GM10847 (cell line): ENCODE results near the gene ESRRG.

ENCODE experiments used
- POLR2A ChIP-seq: IDR thresholded peaks from 2 replicates; pipeline ENCODE4 v1.6.1; 2011; ENCODE audit not compliant: insufficient read length; ENCODE audit errors: extremely low read depth

The ESRRG gene

DNA sequence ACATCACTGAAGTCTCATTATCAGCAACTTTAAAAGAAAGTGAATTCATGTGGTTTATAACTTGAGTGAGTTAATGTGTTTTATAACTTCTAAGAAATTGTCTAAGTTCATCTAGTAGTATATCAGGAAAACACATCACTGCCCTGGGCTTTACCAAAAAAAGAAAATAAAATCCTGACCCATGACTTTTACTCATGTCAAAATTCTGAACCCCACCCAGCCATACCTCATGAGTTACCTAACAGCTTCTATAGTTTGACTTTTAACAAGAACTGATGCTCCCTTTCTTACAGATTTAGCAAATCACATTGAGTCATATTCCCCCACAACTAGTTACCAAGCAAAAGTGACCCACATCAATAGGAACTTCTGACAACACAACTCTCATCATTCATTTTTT lies 57.4 kb downstream of the ESRRG start:
- TF ChIP-seq POLR2A = no peak

DNA sequence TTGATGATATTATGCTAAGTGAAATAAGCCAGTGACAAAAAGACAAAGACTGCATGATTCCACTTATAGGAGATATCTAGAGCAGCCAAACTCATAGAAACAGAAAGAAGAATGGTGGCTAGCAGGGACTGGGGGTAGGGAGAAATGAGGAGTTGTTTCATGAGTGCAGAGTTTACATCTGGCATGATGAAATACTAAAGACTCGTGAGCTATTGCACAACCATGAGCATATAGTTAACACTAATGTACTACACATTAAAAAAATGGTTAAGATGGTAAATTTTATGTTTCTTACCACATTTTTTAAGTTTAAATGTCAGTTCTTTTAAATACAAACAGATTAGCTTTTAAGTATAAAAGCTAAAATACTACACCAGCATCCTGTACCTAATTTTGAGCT lies 57.8 kb downstream of the ESRRG start:
- TF ChIP-seq POLR2A = no peak

DNA sequence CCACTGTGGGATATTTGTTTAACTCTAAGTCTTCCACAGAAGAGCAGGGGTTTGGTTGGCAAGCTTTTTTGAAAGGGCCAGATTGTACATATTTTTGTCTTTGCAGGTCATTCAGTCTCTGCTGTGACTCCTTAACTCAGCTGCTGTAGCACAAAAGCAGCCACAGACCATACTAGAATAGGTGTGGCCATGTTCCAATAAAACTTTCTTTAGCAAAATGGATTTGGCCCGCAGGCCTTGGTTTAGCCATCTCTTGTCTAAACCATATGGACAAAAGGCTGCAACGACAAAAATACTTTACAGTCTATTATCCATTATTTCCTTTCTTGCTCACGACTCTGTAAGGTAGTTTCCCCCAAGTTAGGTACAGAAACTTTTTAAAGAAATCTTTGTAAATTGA lies 60.5 kb downstream of the ESRRG start:
- no peak for TF ChIP-seq POLR2A

DNA sequence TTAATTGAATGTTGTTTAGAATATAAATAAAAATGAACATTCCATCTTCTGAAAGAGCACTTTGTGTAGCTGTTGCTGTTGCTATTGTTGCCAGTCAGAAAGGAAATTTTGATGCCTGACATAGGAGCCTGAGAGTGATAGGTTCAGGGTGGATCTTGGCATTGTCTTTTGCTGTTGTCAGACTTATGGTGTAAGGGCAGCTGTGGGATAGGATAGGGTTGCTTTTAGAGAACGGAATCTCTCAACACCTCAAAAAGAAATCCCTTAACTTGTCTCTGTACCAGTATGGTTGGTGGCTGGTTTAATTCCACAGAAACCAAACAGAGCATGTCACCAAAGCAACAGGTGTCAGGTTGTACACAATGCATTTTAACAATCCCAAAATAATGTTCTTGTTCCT lies 62.7 kb downstream of the ESRRG start:
- TF ChIP-seq POLR2A = no peak

DNA sequence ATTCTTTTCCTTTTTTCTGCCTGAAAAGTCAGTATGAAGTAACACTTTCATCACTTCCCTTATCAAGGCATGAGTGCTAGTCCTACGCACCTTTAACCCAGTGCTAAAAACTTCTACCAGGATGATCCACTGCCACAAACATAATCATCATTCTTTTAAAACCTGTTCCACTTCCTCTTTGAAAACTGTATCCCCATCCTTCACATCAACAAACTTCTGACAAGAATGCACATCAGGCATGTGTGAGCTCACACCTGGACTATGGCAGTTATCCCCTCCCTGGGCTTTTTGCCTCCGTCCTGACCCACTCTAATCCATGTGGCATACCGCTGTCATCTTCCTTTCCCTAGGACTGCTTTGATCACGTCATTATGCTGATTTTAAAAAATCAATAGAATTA lies 70.2 kb downstream of the ESRRG start:
- TF ChIP-seq POLR2A = no peak

DNA sequence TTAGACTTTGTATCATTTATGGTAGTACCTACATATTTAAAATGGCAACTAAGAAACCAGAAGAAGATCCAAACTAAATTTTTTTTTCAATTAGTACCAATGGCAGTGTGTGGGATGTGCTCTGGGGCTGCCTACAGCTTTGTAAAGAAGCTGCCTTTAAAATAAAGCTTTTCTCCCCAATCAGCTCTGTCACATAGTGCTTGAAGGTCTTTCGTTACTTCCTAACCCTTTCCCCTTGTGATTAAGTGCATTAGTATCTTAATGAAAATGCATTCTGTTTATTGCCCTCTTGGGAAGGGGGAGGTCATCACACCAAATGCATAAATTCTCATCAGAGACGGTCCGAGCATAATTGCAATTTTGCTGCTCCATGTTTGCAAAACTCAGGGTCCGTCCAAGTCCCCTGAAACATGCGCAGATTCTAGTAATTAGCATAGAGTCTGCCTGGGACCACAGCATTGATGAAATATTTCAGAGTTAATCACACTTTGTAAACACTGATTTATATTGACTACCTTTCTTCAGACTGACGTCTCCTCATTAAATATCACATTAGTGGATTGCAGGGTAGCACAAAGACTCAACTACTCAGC lies 71.3 kb downstream of the ESRRG start:
- TF ChIP-seq POLR2A = no peak

GRCh38 chr1:216643176-216643575 lies 80.1 kb downstream of the ESRRG start:
- TF ChIP-seq POLR2A = no peak

GRCh38 chr1:216641669-216642460 lies 81.4 kb downstream of the ESRRG start:
- no peak for TF ChIP-seq POLR2A

- no peak for TF ChIP-seq POLR2A
Measured at GRCh38 chr1:216640100-216640499, 83.1 kb downstream of the ESRRG start.

DNA sequence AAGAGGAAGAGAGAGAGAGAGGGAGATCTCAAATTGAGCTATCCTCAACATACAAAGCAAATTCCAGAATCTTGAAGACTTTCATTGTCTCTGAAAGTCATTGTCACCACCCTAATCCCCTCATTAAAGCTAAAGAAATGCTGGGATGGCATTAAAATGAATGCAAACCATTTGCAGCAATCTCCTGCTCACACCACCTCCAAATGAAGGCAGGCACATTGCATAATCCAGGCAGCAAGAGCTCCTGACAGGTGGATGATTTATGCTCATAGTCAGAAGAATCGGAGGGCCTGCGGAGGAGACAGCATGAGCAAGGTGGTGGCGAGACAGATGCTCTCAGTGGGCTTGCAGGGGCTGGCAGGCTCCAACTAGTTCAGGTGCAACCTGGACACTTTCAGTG lies 90.2 kb downstream of the ESRRG start:
- no peak for TF ChIP-seq POLR2A

DNA sequence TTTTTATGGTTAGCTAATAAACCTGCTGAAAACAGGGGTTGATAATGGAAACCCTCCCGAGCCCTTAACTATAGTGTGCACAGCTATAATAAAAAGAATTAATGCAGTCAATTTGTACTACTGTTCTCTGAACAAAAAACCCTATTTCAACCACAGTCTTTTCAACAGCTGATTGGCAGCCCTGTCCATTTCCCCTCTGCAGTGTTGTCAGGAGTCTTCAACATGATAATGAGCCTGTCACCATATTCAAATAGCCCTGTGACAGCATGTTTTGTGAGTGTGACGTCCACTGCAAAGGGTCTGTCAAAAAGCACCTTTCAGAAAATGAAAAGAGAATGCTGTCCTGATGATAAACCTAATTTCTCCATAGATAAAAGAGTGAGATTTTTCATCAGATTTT lies 92.7 kb downstream of the ESRRG start:
- no peak for TF ChIP-seq POLR2A

DNA sequence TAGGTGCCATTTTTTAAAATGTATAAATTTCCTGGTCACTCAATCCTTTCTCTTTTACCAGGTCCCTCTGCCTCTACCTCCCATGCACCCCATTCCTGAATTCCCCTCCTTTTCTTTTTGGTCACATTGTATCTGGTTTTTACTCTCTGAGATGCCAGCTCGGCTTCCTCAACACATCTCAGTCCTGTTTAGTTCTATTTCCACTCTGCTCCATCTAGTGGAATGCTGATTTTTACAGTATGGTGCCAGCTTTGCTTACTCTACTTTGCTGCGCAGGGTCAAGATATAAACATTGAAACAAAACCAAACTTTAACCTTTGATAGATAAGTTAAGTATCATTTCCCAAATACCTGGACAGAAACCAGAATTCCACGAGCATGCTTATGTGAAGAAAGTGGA lies 96.0 kb downstream of the ESRRG start:
- no peak for TF ChIP-seq POLR2A

DNA sequence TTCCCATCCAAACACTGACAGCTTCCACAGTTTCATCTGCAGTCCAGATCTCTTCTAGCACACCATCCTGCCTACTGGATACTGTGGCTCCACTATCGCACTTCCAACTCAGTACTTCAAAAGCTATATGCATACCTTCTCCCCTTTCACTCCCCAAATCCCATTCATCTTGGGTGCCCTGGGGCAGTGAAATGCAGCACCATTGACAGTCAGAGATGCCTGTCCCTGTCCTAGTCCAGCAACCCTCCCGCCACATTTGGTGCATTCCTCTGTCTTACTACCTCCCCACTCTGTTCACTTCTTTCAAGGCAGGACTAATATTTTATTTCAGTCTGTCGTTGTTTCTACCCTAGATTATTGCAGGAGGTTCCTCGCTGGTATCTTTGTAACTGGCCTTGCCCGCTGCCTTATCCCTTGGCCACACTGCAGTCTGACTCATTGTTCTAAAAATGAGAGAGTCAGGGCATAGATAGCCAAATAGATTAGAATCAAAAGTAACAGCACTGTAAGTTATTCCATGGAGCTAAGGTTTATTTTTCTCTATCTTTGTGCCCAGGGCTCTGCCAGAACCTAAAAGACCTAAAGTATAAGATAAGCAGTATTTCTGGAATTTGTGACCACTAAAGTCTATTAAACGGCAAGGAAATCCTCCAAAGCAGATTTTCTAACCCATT lies 96.7 kb downstream of the ESRRG start:
- TF ChIP-seq POLR2A = no peak

DNA sequence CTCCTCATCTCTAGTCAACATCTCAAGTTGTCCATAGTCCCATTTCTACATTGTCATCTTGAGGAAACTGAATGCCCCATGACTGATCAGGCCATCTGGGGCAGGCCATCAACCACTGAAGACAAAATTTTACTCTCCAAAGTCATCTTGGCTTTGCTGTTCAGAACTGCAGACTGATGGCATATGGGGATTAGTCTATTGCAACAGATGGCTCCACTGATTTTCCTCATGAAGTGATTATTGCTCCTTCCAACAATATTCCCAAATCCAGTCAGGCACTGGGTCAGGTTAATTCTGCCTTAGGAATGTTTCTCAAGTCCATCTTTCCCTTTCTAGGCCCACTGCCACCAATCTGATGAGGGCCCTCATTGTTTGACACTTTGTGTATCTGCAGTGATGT lies 101.7 kb downstream of the ESRRG start:
- TF ChIP-seq POLR2A = no peak

DNA sequence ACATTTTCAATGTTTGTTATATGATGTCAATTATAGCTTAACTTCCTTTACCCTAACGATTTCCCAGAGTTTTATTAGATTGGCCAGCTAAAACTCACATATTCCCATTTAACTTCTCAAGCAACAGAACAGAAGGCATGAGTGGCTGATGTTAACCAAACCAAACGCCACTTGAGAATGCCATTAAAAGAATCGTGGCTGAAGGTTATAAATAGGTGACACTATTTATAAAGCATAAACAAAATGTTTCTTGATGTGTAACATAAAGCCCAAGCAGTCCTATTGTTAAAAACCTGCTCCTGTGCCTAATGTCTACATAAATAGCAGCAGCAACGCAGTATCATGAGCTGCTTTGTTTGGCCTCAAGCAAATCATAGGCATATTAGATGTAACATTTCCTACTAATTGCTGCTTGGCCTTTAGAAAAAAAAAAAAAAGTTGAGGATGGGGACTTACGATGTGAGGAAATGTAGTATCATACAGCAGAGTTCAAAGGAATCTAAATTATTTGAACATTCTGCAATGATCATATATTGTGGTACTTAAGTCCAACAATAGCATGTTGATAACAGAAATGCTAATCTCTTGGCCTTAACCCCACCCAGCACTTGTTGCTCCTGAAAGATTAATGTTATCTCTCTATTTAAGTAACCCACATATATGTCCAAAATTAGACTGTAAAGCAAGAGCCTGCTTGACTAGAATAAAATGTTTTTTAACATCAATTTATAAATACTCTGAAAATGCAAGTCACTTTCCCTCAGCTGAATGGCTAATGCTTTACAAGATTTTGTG lies 106.0 kb downstream of the ESRRG start:
- TF ChIP-seq POLR2A = no peak

DNA sequence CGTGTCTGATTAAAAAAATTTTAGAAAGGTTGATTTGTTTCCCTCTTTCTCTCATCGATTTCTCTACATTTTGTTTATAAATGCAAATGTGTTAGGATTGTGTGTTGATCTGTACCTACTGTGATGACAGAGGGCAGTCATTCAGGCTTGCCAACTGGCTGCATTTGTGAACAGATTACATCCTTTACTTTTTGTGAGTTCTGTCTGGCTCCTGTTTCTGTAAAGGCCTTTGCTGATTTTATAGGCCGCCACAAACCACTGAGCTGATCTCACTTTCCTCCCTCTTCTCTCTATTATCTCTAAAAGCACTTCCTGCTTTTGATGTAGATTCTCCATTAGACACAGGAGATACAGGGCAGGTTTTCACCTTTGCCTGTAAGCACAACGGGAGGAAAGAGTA lies 106.8 kb downstream of the ESRRG start:
- no peak for TF ChIP-seq POLR2A
